HEK293 (cell line): ENCODE measurements around the gene KLK15.

Experiments
- CTCF ChIA-PET: fragments of 350-600 bp; formaldehyde crosslinking; extraction: SDS; loops from one replicate; lab custom pipeline; 2021; ENCODE audit warnings: antibody characterized with exemption; lab: Yijun Ruan, JAX
- POLR2A ChIA-PET: fragments of 300-600 bp; formaldehyde crosslinking; extraction: SDS; loops from one replicate; lab custom pipeline; 2020; ENCODE audit warnings: antibody characterized with exemption, inconsistent platforms; lab: Yijun Ruan, JAX
- H3K27ac ChIP-seq: fragments of 200-500 bp; sonication (Bioruptor generic); 2 replicates; pipeline ENCODE4 v1.5.1; 2014; ENCODE audit warnings: low read depth, low read length, control low read depth, inconsistent platforms; ENCODE audit errors: extremely low read depth
- H3K36me3 ChIP-seq, 2 experiments: fragments of 200-500 bp in 1 of 2; sonication (Bioruptor generic) in 1 of 2; 1 replicate in 1 of 2; 2 replicates in 1 of 2; pipeline ENCODE4 v1.5.1; 2014 to 2017; ENCODE audit warnings: inconsistent platforms in 2 of 2, low read length in 2 of 2; ENCODE audit not compliant: control insufficient read depth in 2 of 2, insufficient read depth in 1 of 2
- H3K4me1 ChIP-seq: fragments of 200-500 bp; sonication (Bioruptor generic); 2 replicates; pipeline ENCODE4 v1.5.1; 2014; ENCODE audit warnings: mild to moderate bottlenecking, low read length, inconsistent platforms; ENCODE audit not compliant: control insufficient read depth, insufficient read depth
- H3K4me3 ChIP-seq: 2 replicates; pipeline ENCODE4 v1.5.1; 2011; ENCODE audit warnings: low read depth, mild to moderate bottlenecking, control low read depth, low read length, moderate library complexity
- H3K9me3 ChIP-seq: fragments of 200-500 bp; sonication (Bioruptor generic); 2 replicates; pipeline ENCODE4 v1.5.1; 2014; ENCODE audit warnings: low read depth, low read length, inconsistent platforms; ENCODE audit not compliant: control insufficient read depth, insufficient read depth
- BCL11A ChIP-seq: fragments of 450-650 bp; formaldehyde crosslinking; IDR thresholded peaks from 2 replicates; pipeline ENCODE4 v1.5.1; 2016; ENCODE audit warnings: low read depth, missing biosample characterization, missing genetic modification characterization
- KLF1 ChIP-seq: fragments of 450-650 bp; formaldehyde crosslinking; IDR thresholded peaks from 2 replicates; pipeline ENCODE4 v1.5.1; 2016; ENCODE audit warnings: missing biosample characterization, missing genetic modification characterization
- KLF8 ChIP-seq: fragments of 450-650 bp; formaldehyde crosslinking; IDR thresholded peaks from 2 replicates; pipeline ENCODE4 v1.5.1; 2016; ENCODE audit warnings: missing biosample characterization, missing genetic modification characterization
- OSR2 ChIP-seq: fragments of 450-650 bp; formaldehyde crosslinking; IDR thresholded peaks from 2 replicates; pipeline ENCODE4 v1.5.1; 2016; ENCODE audit warnings: missing biosample characterization, missing genetic modification characterization
- OVOL3 ChIP-seq: fragments of 450-650 bp; formaldehyde crosslinking; IDR thresholded peaks from 2 replicates; pipeline ENCODE4 v1.5.1; 2016; ENCODE audit warnings: missing biosample characterization, missing genetic modification characterization
- PATZ1 ChIP-seq: fragments of 450-650 bp; formaldehyde crosslinking; IDR thresholded peaks from 2 replicates; pipeline ENCODE4 v1.5.1; 2016; ENCODE audit warnings: missing biosample characterization, missing genetic modification characterization
- PRDM1 ChIP-seq: fragments of 450-650 bp; formaldehyde crosslinking; IDR thresholded peaks from 2 replicates; pipeline ENCODE4; 2016; ENCODE audit warnings: missing biosample characterization, missing genetic modification characterization
- RBAK ChIP-seq: fragments of 450-650 bp; formaldehyde crosslinking; IDR thresholded peaks from 2 replicates; pipeline ENCODE4 v1.5.1; 2016; ENCODE audit warnings: missing biosample characterization, missing genetic modification characterization
- SP2 ChIP-seq: fragments of 450-650 bp; formaldehyde crosslinking; IDR thresholded peaks from 2 replicates; pipeline ENCODE4 v1.5.1; 2016; ENCODE audit warnings: missing biosample characterization, missing genetic modification characterization
- SP3 ChIP-seq: fragments of 450-650 bp; formaldehyde crosslinking; IDR thresholded peaks from 2 replicates; pipeline ENCODE4 v1.5.1; 2016; ENCODE audit warnings: missing biosample characterization, missing genetic modification characterization
- YY2 ChIP-seq: fragments of 450-650 bp; formaldehyde crosslinking; IDR thresholded peaks from 2 replicates; pipeline ENCODE4 v1.5.1; 2016; ENCODE audit warnings: missing biosample characterization, missing genetic modification characterization
- ZBTB10 ChIP-seq: fragments of 450-650 bp; formaldehyde crosslinking; IDR thresholded peaks from 2 replicates; pipeline ENCODE4 v1.5.1; 2016; ENCODE audit warnings: missing biosample characterization, missing genetic modification characterization
- ZBTB48 ChIP-seq: fragments of 450-650 bp; formaldehyde crosslinking; IDR thresholded peaks from 2 replicates; pipeline ENCODE4 v1.5.1; 2016; ENCODE audit warnings: missing biosample characterization, missing genetic modification characterization
- ZNF169 ChIP-seq: fragments of 450-650 bp; formaldehyde crosslinking; IDR thresholded peaks from 2 replicates; pipeline ENCODE4 v1.5.1; 2016; ENCODE audit warnings: missing biosample characterization, missing genetic modification characterization
- ZNF175 ChIP-seq: fragments of 450-650 bp; formaldehyde crosslinking; IDR thresholded peaks from 2 replicates; pipeline ENCODE4 v1.5.1; 2016; ENCODE audit warnings: missing biosample characterization, missing genetic modification characterization
- ZNF184 ChIP-seq: fragments of 450-650 bp; IDR thresholded peaks from 2 replicates; pipeline ENCODE4 v1.5.1; 2018; ENCODE audit warnings: missing biosample characterization, mild to moderate bottlenecking, missing genetic modification characterization
- ZNF221 ChIP-seq: fragments of 450-650 bp; formaldehyde crosslinking; IDR thresholded peaks from 2 replicates; pipeline ENCODE4 v1.5.1; 2017; ENCODE audit warnings: missing biosample characterization, missing genetic modification characterization, borderline replicate concordance
- ZNF274 ChIP-seq, 2 experiments: fragments of 200-500 bp in 1 of 2; fragments of 450-650 bp in 1 of 2; sonication (Bioruptor generic) in 1 of 2; formaldehyde crosslinking in 1 of 2; IDR thresholded peaks; 2 replicates each; pipeline versions ENCODE4 v1.5.1 to v1.6.1; 2014 to 2016; ENCODE audit warnings: borderline replicate concordance in 1 of 2, inconsistent platforms in 1 of 2, low read length in 1 of 2, missing biosample characterization in 1 of 2, missing genetic modification characterization in 1 of 2
- ZNF335 ChIP-seq: fragments of 450-650 bp; formaldehyde crosslinking; conservative IDR thresholded peaks from 2 replicates; pipeline ENCODE4 v1.5.1; 2016; ENCODE audit warnings: missing biosample characterization, missing genetic modification characterization
- ZNF354C ChIP-seq: fragments of 450-650 bp; formaldehyde crosslinking; IDR thresholded peaks from 2 replicates; pipeline ENCODE4 v1.5.1; 2016; ENCODE audit warnings: missing biosample characterization, missing genetic modification characterization, low read depth, borderline replicate concordance
- ZNF366 ChIP-seq: fragments of 450-650 bp; formaldehyde crosslinking; conservative IDR thresholded peaks from 2 replicates; pipeline ENCODE4 v1.5.1; 2016; ENCODE audit warnings: missing biosample characterization, missing genetic modification characterization
- ZNF398 ChIP-seq: fragments of 450-650 bp; formaldehyde crosslinking; IDR thresholded peaks from 2 replicates; pipeline ENCODE4 v1.5.1; 2017; ENCODE audit warnings: missing biosample characterization, missing genetic modification characterization
- ZNF521 ChIP-seq: fragments of 450-650 bp; formaldehyde crosslinking; IDR thresholded peaks from 2 replicates; pipeline ENCODE4 v1.5.1; 2017; ENCODE audit warnings: missing biosample characterization, mild to moderate bottlenecking, missing genetic modification characterization
- ZNF549 ChIP-seq: fragments of 450-650 bp; IDR thresholded peaks from 2 replicates; pipeline ENCODE4 v1.5.1; 2018; ENCODE audit warnings: missing biosample characterization, missing genetic modification characterization, mild to moderate bottlenecking, inconsistent platforms, moderate library complexity
- ZNF558 ChIP-seq: fragments of 450-650 bp; formaldehyde crosslinking; IDR thresholded peaks from 2 replicates; pipeline ENCODE4 v1.5.1; 2016; ENCODE audit warnings: missing biosample characterization, missing genetic modification characterization
- ZNF600 ChIP-seq: fragments of 450-650 bp; formaldehyde crosslinking; IDR thresholded peaks from 2 replicates; pipeline ENCODE4 v1.5.1; 2016; ENCODE audit warnings: missing biosample characterization, missing genetic modification characterization
- ZNF664 ChIP-seq: fragments of 450-650 bp; formaldehyde crosslinking; IDR thresholded peaks from 2 replicates; pipeline ENCODE4 v1.5.1; 2016; ENCODE audit warnings: missing biosample characterization, missing genetic modification characterization

KLK15 gene

DNA sequence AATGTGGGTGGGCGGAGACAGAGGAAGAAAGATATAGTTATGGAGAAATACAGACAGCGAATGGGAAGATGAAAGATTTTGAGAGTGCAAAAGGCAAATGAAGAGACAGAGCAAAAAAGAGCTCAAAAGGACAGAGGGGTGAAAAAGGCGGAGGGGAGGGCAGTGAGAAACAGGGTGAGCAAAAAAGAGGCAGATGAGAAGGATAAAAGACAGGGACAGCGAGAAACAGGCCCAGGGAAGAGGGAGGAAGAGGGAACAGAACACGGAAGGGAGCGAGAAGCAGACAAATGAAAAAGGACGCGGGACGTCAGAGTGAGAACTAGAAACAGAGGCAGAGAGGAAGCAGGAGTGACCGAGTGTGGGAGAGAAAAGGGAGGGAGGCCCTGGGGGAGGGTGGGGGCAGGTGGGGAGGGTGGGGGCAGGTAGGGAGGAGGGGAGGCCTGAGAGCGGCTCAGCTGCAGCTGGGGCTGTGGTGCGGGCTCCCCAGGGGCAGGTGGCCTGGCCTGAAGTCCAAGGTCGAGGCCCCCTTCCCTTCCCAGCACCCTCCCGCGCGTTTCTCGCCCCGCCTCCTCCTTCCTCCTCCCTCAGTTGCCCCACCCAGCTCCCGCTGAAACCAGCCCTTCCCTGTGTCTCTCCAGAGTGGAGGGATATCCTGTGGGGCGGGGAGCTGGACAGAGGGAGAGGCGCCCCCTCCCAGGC is 12.7 kb downstream of the KLK15 start:
- ChIA-PET CTCF (interaction anchor here (1.0 to 1.4 kb wide), 2 partner anchors 9 to 101 kb away, joined by 3 to 5 read pairs; no protein-coding TSS in a partner anchor), POLR2A (interaction anchor here (1.1 to 1.9 kb wide), 4 partner anchors 16 to 20 kb away, joined by 3 to 7 read pairs (median 4); no protein-coding TSS in a partner anchor)
- Histone ChIP-seq H3K4me1 (no peaks in the 10 kb centered on the region), H3K36me3 (no peaks in the 10 kb centered on the region), H3K9me3 (no peaks in the 10 kb centered on the region), H3K27ac (no peak overlapping the region), H3K4me3 (no peak overlapping the region)
- TF ChIP-seq PRDM1 (tag by site-specific recombination): no peak
- TF ChIP-seq RBAK (tag by site-specific recombination): no peak
- TF ChIP-seq ZNF366: peak; percentile 71
- TF ChIP-seq ZBTB48 (tag by site-specific recombination): no peak
- TF ChIP-seq ZNF274 (IDR thresholded peaks at IDR 0.05; ENCODE audit: low read length): no peak
- TF ChIP-seq ZNF274 (tag by site-specific recombination; IDR thresholded peaks at IDR 0.05; ENCODE audit: borderline replicate concordance): no peak
- 0 out of 2 replicates have a peak, but pooled peaks have one; percentile 21 for TF ChIP-seq ZNF335 (tag by site-specific recombination)
- TF ChIP-seq OSR2 (tag by site-specific recombination): no peak
- peak; percentile 44 for TF ChIP-seq SP2 (tag by site-specific recombination)
- no peak for TF ChIP-seq ZNF175 (tag by site-specific recombination)
- no peak for TF ChIP-seq ZNF521 (tag by site-specific recombination)
- no peak for TF ChIP-seq OVOL3 (tag by site-specific recombination)
- TF ChIP-seq ZNF549: no peak
- TF ChIP-seq ZNF354C (tag by site-specific recombination): no peak
- TF ChIP-seq PATZ1: 0 out of 2 replicates have a peak, but pooled peaks have one; percentile 26
- no peak for TF ChIP-seq ZNF558 (tag by site-specific recombination)
- TF ChIP-seq BCL11A (tag by site-specific recombination): no peak
- TF ChIP-seq ZNF221 (tag by site-specific recombination): no peak
- peak; percentile 50; the same call in 1 of the 2 replicates for TF ChIP-seq SP3 (tag by site-specific recombination)
- no peak for TF ChIP-seq ZNF664 (tag by site-specific recombination)
- no peak for TF ChIP-seq ZNF600
- 0 out of 2 replicates have a peak, but pooled peaks have one; percentile 17 for TF ChIP-seq KLF8
- TF ChIP-seq ZBTB10 (tag by site-specific recombination): no peak
- no peak for TF ChIP-seq YY2 (tag by site-specific recombination)
- no peak for TF ChIP-seq ZNF184 (tag by site-specific recombination)
- TF ChIP-seq KLF1: peak; percentile 87
- no peak for TF ChIP-seq ZNF169
- 0 out of 2 replicates have a peak, but pooled peaks have one; percentile 20 for TF ChIP-seq ZNF398 (tag by site-specific recombination)
